HepG2 (cell line): Measurements from ENCODE around the gene RHOT2. TPM values are rescaled to one million over a fixed set of nuclear protein-coding genes. Genes with fewer than 3 reads are reported as not detected.

Experiments used
- EED ChIP-seq: sonication (generic); formaldehyde crosslinking; IDR thresholded peaks from 2 replicates; pipeline ENCODE4 v1.5.0; 2020; ENCODE audit warnings: mild to moderate bottlenecking, missing genetic modification reagents
- ISL2 ChIP-seq: sonication (generic); formaldehyde crosslinking; IDR thresholded peaks from 2 replicates; pipeline ENCODE4 v1.5.0; 2020; ENCODE audit warnings: missing genetic modification reagents
- KAT2B ChIP-seq: fragments of 150-350 bp; IDR thresholded peaks from 2 replicates; pipeline ENCODE4 v1.6.1; 2014; ENCODE audit warnings: low read depth, low read length, borderline replicate concordance
- NR2C2 ChIP-seq: sonication (generic); formaldehyde crosslinking; IDR thresholded peaks from 2 replicates; pipeline ENCODE4 v1.4.0; 2020; ENCODE audit warnings: missing genetic modification reagents, mild to moderate bottlenecking, moderate library complexity, borderline replicate concordance
- PAXIP1 ChIP-seq: sonication (generic); formaldehyde crosslinking; conservative IDR thresholded peaks from 2 replicates; pipeline ENCODE4 v1.4.0; 2020; ENCODE audit warnings: mild to moderate bottlenecking, missing genetic modification reagents, moderate library complexity
- ZBTB33 ChIP-seq: sonication (generic); formaldehyde crosslinking; IDR thresholded peaks from 2 replicates; pipeline ENCODE4 v1.4.0; 2020; ENCODE audit warnings: missing genetic modification reagents
- ZFP37 ChIP-seq: sonication (generic); formaldehyde crosslinking; IDR thresholded peaks from 2 replicates; pipeline ENCODE4 v1.4.0; 2020; ENCODE audit warnings: missing genetic modification reagents, borderline replicate concordance
- ZNF616 ChIP-seq: sonication (generic); formaldehyde crosslinking; IDR thresholded peaks from 2 replicates; pipeline ENCODE4 v1.5.0; 2020; ENCODE audit warnings: low read depth, mild to moderate bottlenecking, missing genetic modification reagents
- ZNF619 ChIP-seq: sonication (generic); formaldehyde crosslinking; IDR thresholded peaks from 2 replicates; pipeline ENCODE4 v1.4.0; 2020; ENCODE audit warnings: mild to moderate bottlenecking, missing genetic modification reagents
- ZNF629 ChIP-seq: sonication (generic); formaldehyde crosslinking; conservative IDR thresholded peaks from 2 replicates; pipeline ENCODE4 v1.5.0; 2020; ENCODE audit warnings: missing genetic modification reagents
- ZNF770 ChIP-seq: sonication (generic); formaldehyde crosslinking; IDR thresholded peaks from 2 replicates; pipeline ENCODE4 v1.5.0; 2020; ENCODE audit warnings: mild to moderate bottlenecking, missing genetic modification reagents
- ZNF780A ChIP-seq: sonication (generic); formaldehyde crosslinking; IDR thresholded peaks from 2 replicates; pipeline ENCODE4 v1.8.0; 2022; ENCODE audit warnings: mild to moderate bottlenecking, missing genetic modification reagents, moderate library complexity
- polyA plus RNA-seq, 8 experiments: library from polyadenylated mRNA; depleted of rRNA in 3 of 8; stranded (reverse) in 7 of 8; unstranded in 1 of 8; fragments of >200 nt; fragmentation: Illumina TruSeq in 4 of 8; extraction: Trizol in 4 of 8; gene quantifications; 2 replicates each; pipeline versions ENCODE4 v1.2.1 to v1.2.3, GENCODE V29; 2011 to 2016; ENCODE audit warnings: low read depth in 4 of 8, missing spikeins in 1 of 8, mixed read lengths in 1 of 8; ENCODE audit not compliant: insufficient read depth in 1 of 8
- total RNA-seq, 5 experiments: library from RNA; depleted of rRNA; stranded (reverse); fragments of >200 nt; fragmentation: Illumina TruSeq; extraction: Trizol; gene quantifications; 2 replicates each; pipeline ENCODE4 v1.2.3, GENCODE V29; 2016; ENCODE audit warnings: low read depth in 1 of 5
- TF ChIP-seq, protein P1 (sequence below): sonication (generic); formaldehyde crosslinking; IDR thresholded peaks from 2 replicates; pipeline ENCODE4 v1.4.0; 2020; ENCODE audit warnings: missing genetic modification reagents, mild to moderate bottlenecking, borderline replicate concordance
- TF ChIP-seq, protein P2 (sequence below), 2 experiments: sonication (generic) in 1 of 2; formaldehyde crosslinking in 1 of 2; IDR thresholded peaks; 2 replicates each; pipeline versions ENCODE4 v1.4.0 to v1.6.1; 2018 to 2020; ENCODE audit warnings: missing genetic modification reagents in 2 of 2, borderline replicate concordance in 1 of 2, low read depth in 1 of 2, mild to moderate bottlenecking in 1 of 2, missing biosample characterization in 1 of 2

The RHOT2 gene
- total and polyA plus RNA-seq, 2 of the 13 experiments (the other 11 are each of a cell fraction or from before 2014, with no cell fraction given): 63.6 to 76.9 TPM

GRCh38 chr16:641326-642188, 26.4 kb upstream of the RHOT2 start, which contains the start of gene MCRIP2 (continued):
- TF ChIP-seq, protein P1, sequence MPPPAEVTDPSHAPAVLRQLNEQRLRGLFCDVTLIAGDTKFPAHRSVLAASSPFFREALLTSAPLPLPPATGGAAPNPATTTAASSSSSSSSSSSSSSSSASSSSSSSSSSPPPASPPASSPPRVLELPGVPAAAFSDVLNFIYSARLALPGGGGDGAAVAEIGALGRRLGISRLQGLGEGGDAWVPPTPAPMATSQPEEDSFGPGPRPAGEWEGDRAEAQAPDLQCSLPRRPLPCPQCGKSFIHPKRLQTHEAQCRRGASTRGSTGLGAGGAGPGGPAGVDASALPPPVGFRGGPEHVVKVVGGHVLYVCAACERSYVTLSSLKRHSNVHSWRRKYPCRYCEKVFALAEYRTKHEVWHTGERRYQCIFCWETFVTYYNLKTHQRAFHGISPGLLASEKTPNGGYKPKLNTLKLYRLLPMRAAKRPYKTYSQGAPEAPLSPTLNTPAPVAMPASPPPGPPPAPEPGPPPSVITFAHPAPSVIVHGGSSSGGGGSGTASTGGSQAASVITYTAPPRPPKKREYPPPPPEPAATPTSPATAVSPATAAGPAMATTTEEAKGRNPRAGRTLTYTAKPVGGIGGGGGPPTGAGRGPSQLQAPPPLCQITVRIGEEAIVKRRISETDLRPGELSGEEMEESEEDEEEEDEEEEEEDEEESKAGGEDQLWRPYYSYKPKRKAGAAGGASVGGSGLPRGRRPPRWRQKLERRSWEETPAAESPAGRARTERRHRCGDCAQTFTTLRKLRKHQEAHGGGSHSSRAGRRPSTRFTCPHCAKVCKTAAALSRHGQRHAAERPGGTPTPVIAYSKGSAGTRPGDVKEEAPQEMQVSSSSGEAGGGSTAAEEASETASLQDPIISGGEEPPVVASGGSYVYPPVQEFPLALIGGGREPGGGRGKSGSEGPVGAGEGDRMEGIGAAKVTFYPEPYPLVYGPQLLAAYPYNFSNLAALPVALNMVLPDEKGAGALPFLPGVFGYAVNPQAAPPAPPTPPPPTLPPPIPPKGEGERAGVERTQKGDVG: peak; percentile 43; the same call in 1 of the 2 replicates
- 0 out of 2 replicates have a peak, but pooled peaks have one; percentile 17 for TF ChIP-seq ISL2 (CRISPR knock-in tag)
- no peak for TF ChIP-seq EED (CRISPR knock-in tag)
- TF ChIP-seq ZNF780A (CRISPR knock-in tag): no peak
- TF ChIP-seq ZNF616: no peak
- TF ChIP-seq ZNF619 (CRISPR knock-in tag): no peak; the same call in 1 of the 2 replicates
- peak; percentile 30; the same call in 1 of the 2 replicates for TF ChIP-seq PAXIP1
- peak; percentile 67; the same call in 1 of the 2 replicates for TF ChIP-seq NR2C2 (CRISPR knock-in tag)
- peak; percentile 95 for TF ChIP-seq ZNF770 (CRISPR knock-in tag)
- no peak for TF ChIP-seq KAT2B
- no peak for TF ChIP-seq ZBTB33 (CRISPR knock-in tag)
- TF ChIP-seq, protein P2, sequence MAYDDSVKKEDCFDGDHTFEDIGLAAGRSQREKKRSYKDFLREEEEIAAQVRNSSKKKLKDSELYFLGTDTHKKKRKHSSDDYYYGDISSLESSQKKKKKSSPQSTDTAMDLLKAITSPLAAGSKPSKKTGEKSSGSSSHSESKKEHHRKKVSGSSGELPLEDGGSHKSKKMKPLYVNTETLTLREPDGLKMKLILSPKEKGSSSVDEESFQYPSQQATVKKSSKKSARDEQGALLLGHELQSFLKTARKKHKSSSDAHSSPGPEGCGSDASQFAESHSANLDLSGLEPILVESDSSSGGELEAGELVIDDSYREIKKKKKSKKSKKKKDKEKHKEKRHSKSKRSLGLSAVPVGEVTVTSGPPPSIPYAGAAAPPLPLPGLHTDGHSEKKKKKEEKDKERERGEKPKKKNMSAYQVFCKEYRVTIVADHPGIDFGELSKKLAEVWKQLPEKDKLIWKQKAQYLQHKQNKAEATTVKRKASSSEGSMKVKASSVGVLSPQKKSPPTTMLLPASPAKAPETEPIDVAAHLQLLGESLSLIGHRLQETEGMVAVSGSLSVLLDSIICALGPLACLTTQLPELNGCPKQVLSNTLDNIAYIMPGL (CRISPR knock-in tag; IDR thresholded peaks at IDR 0.05; ENCODE audit: borderline replicate concordance in 1 of 2, low read depth in 1 of 2): peak; percentile 42 to 77; a peak in 3 of 4 replicates
- TF ChIP-seq ZFP37 (CRISPR knock-in tag): no peak
- TF ChIP-seq ZNF629 (CRISPR knock-in tag): no peak
